IMR-90 (cell line): ENCODE results near the gene YAF2. TPM values are rescaled to one million over a fixed set of nuclear protein-coding genes. Genes with fewer than 3 reads are reported as not detected.
"Not testable (repeated sequence)": the region's sequence is repeated elsewhere in the genome, so short reads cannot be mapped to it uniquely, and the experiment has no call there.

Experiments
- ATAC-seq: fragments of 200-7000 bp; cut with Tn5 transposase; 2 replicates; pipeline ENCODE4 v1.9.1; 2020; ENCODE audit warnings: low read depth, mild to moderate bottlenecking, moderate library complexity
- BruUV-seq: library from RNA; stranded (reverse); fragments of 400-500 nt; replicated peaks from 2 replicates; lab custom pipeline; 2021; lab: Mats Ljungman, UMichigan
- CTCF ChIA-PET: fragments of 300-600 bp; formaldehyde crosslinking; extraction: SDS; loops from one replicate; lab custom pipeline; 2021; ENCODE audit warnings: antibody characterized with exemption; lab: Yijun Ruan, JAX
- POLR2A ChIA-PET: fragments of 300-600 bp; sonication (Branson Sonifier 250); formaldehyde crosslinking; loops from one replicate; lab custom pipeline; 2022; ENCODE audit warnings: antibody characterized with exemption; ENCODE audit not compliant: unreplicated experiment; lab: Charles Lee
- DNase-seq: peaks from one replicate; pipeline ENCODE4 v3.0.0; 2013
- H2AFZ ChIP-seq: replicated peaks from 2 replicates; pipeline ENCODE3; 2013; ENCODE audit warnings: low read length, mild to moderate bottlenecking; ENCODE audit not compliant: poor library complexity
- H2AK5ac ChIP-seq: 2 replicates; pipeline ENCODE4 v1.6.1; 2013; ENCODE audit warnings: low read depth, low read length, inconsistent platforms
- H2AK9ac ChIP-seq: replicated peaks from 2 replicates; pipeline ENCODE3; 2013; ENCODE audit warnings: mild to moderate bottlenecking, low read depth, low read length, moderate library complexity; ENCODE audit not compliant: poor library complexity
- H2BK120ac ChIP-seq: 2 replicates; pipeline ENCODE4 v1.6.1; 2013; ENCODE audit warnings: low read depth, low read length, inconsistent platforms
- H2BK15ac ChIP-seq: 3 replicates; pipeline ENCODE4 v1.6.1; 2013; ENCODE audit warnings: low read depth, low read length, inconsistent platforms
- H2BK20ac ChIP-seq: 2 replicates; pipeline ENCODE4 v1.6.1; 2013; ENCODE audit warnings: low read depth, mild to moderate bottlenecking, inconsistent platforms, low read length, moderate library complexity
- H2BK5ac ChIP-seq: 2 replicates; pipeline ENCODE4 v1.6.1; 2013; ENCODE audit warnings: mild to moderate bottlenecking, low read depth, low read length, inconsistent platforms; ENCODE audit not compliant: poor library complexity, severe bottlenecking
- H3K14ac ChIP-seq: replicated peaks from 2 replicates; pipeline ENCODE4 v1.6.1; 2013; ENCODE audit warnings: low read depth, low read length, inconsistent platforms
- H3K18ac ChIP-seq: 2 replicates; pipeline ENCODE4 v1.6.1; 2013; ENCODE audit warnings: low read depth, low read length, control low read depth
- H3K23ac ChIP-seq: 2 replicates; pipeline ENCODE4 v1.6.1; 2013; ENCODE audit warnings: low read depth, low read length, inconsistent platforms
- H3K27ac ChIP-seq: 2 replicates; pipeline ENCODE4 v1.5.1; 2013; ENCODE audit warnings: mild to moderate bottlenecking, control low read depth, low read length; ENCODE audit not compliant: insufficient read depth
- H3K27me3 ChIP-seq: 2 replicates; pipeline ENCODE4 v1.6.1; 2013; ENCODE audit warnings: low read length; ENCODE audit not compliant: control insufficient read depth, insufficient read depth
- H3K36me3 ChIP-seq: 2 replicates; pipeline ENCODE4 v1.6.1; 2013; ENCODE audit warnings: low read length, mixed read lengths; ENCODE audit not compliant: control insufficient read depth, insufficient read depth
- H3K4ac ChIP-seq: 2 replicates; pipeline ENCODE4 v1.6.1; 2013; ENCODE audit warnings: low read depth, low read length, inconsistent platforms
- H3K4me1 ChIP-seq: 2 replicates; pipeline ENCODE4 v1.6.1; 2013; ENCODE audit warnings: low read length, mixed read lengths; ENCODE audit not compliant: control insufficient read depth, insufficient read depth
- H3K4me2 ChIP-seq: 2 replicates; pipeline ENCODE4 v1.6.1; 2013; ENCODE audit warnings: low read depth, mild to moderate bottlenecking, control low read depth, low read length, moderate library complexity
- H3K4me3 ChIP-seq: 2 replicates; pipeline ENCODE4 v1.5.1; 2013; ENCODE audit warnings: low read depth, mild to moderate bottlenecking, control low read depth, low read length, moderate library complexity; ENCODE audit not compliant: insufficient read depth
- H3K56ac ChIP-seq: 2 replicates; pipeline ENCODE4 v1.6.1; 2013; ENCODE audit warnings: low read length, inconsistent platforms; ENCODE audit not compliant: insufficient read depth; ENCODE audit errors: extremely low read depth
- H3K79me1 ChIP-seq, 2 experiments: 2 replicates each; pipeline ENCODE4 v1.6.1; 2013; ENCODE audit warnings: low read length in 2 of 2, inconsistent platforms in 1 of 2, low read depth in 1 of 2
- H3K9ac ChIP-seq: 2 replicates; pipeline ENCODE4 v1.6.1; 2013; ENCODE audit warnings: low read depth, low read length, control low read depth
- H3K9me1 ChIP-seq: 2 replicates; pipeline ENCODE4 v1.6.1; 2013; ENCODE audit warnings: low read length, inconsistent platforms; ENCODE audit not compliant: insufficient read depth
- H3K9me3 ChIP-seq: 2 replicates; pipeline ENCODE4 v1.6.1; 2013; ENCODE audit warnings: low read length; ENCODE audit not compliant: control insufficient read depth, insufficient read depth
- H4K20me1 ChIP-seq: 2 replicates; pipeline ENCODE4 v1.6.1; 2013; ENCODE audit warnings: low read length, inconsistent platforms; ENCODE audit not compliant: insufficient read depth
- H4K5ac ChIP-seq: 2 replicates; pipeline ENCODE4 v1.6.1; 2013; ENCODE audit warnings: mild to moderate bottlenecking, low read depth, low read length, control low read depth
- H4K8ac ChIP-seq, 2 experiments: 2 replicates each; pipeline ENCODE4 v1.6.1; 2013; ENCODE audit warnings: low read depth in 2 of 2, low read length in 2 of 2, control low read depth in 1 of 2, inconsistent platforms in 1 of 2
- H4K91ac ChIP-seq: 2 replicates; pipeline ENCODE4 v1.6.1; 2013; ENCODE audit warnings: low read depth, low read length, inconsistent platforms; ENCODE audit not compliant: insufficient read depth
- WGBS, 2 experiments: methylation state at CpG; one replicate each; pipeline versions ENCODE4 v1.1.5 to v1.1.7; 2013; ENCODE audit warnings: missing lambda C conversion rate in 2 of 2; ENCODE audit not compliant: insufficient read length in 1 of 2; ENCODE audit errors: extremely low coverage in 2 of 2; 5-methylcytosine and 5-hydroxymethylcytosine counted together
- dilution Hi-C: fragments of 300-500 bp; cut with HindIII; formaldehyde crosslinking; loops from one replicate; pipeline ENCODE4 v1.14.3; 2018; ENCODE audit warnings: low sequenced_read_pairs; ENCODE audit not compliant: unreplicated experiment
- in situ Hi-C: fragments of 300-500 bp; cut with MboI; formaldehyde crosslinking; loops from 3 replicates; pipeline ENCODE4 v1.14.3; 2019; ENCODE audit warnings: low sequenced_read_pairs, inconsistent platforms, mixed read lengths
- intact Hi-C: fragments of 100-400 bp; cut with micrococcal nuclease; formaldehyde crosslinking; loops from 2 replicates; pipeline ENCODE4 v1.10.0; 2022
- polyA plus RNA-seq, 3 experiments: library from polyadenylated mRNA; depleted of rRNA; stranded (reverse); fragments of >200 nt; gene quantifications; 2 replicates each; pipeline ENCODE4 v1.2.3, GENCODE V29; 2012; ENCODE audit warnings: low replicate concordance in 1 of 3
- total RNA-seq: library from RNA; depleted of rRNA; stranded (reverse); fragments of >200 nt; gene quantifications from 2 replicates; pipeline ENCODE4 v1.2.3, GENCODE V29; 2012

The YAF2 gene
- total and polyA plus RNA-seq, 2 of the 4 experiments (the other 2 are of a cell fraction): 7.9 to 14.2 TPM

GRCh38 chr12:42249033-42249432 lies 11.0 kb upstream of the YAF2 start:
- H3K36me3 ChIP-seq, in situ Hi-C loops, H4K5ac ChIP-seq, H2AFZ ChIP-seq, H3K56ac ChIP-seq, dilution Hi-C loops, H4K8ac ChIP-seq, H2AK9ac ChIP-seq, H4K91ac ChIP-seq, H3K79me1 ChIP-seq, POLR2A ChIA-PET, H2BK15ac ChIP-seq, H2AK5ac ChIP-seq, H2BK120ac ChIP-seq, H2BK5ac ChIP-seq, BruUV-seq, H3K4me2 ChIP-seq, CTCF ChIA-PET, H3K4me3 ChIP-seq, H3K4me1 ChIP-seq, H4K20me1 ChIP-seq, ATAC-seq, H3K23ac ChIP-seq, intact Hi-C loops, H3K27me3 ChIP-seq, H3K14ac ChIP-seq, H2BK20ac ChIP-seq, H3K9me3 ChIP-seq, H3K18ac ChIP-seq, H3K9ac ChIP-seq, H3K9me1 ChIP-seq, DNase-seq, H3K4ac ChIP-seq, H3K27ac ChIP-seq: not testable (repeated sequence)
- WGBS, 2 experiments: no CpG with 5 or more reads among the region's 3 CpGs
